22Rv1 (cell line): ENCODE data around the gene RGPD5.
"Not testable (repeated sequence)": the region's sequence is repeated elsewhere in the genome, so short reads cannot be mapped to it uniquely, and the experiment has no call there.

ENCODE experiments used
- ZFX ChIP-seq: fragments of 450-650 bp; IDR thresholded peaks from 2 replicates; pipeline ENCODE4 v1.6.1; 2017; ENCODE audit warnings: antibody characterized with exemption, borderline replicate concordance
- TF ChIP-seq, protein P1 (sequence below): fragments of 450-650 bp; IDR thresholded peaks from 2 replicates; pipeline ENCODE4 v1.5.1; 2017; ENCODE audit warnings: mild to moderate bottlenecking

DNA sequence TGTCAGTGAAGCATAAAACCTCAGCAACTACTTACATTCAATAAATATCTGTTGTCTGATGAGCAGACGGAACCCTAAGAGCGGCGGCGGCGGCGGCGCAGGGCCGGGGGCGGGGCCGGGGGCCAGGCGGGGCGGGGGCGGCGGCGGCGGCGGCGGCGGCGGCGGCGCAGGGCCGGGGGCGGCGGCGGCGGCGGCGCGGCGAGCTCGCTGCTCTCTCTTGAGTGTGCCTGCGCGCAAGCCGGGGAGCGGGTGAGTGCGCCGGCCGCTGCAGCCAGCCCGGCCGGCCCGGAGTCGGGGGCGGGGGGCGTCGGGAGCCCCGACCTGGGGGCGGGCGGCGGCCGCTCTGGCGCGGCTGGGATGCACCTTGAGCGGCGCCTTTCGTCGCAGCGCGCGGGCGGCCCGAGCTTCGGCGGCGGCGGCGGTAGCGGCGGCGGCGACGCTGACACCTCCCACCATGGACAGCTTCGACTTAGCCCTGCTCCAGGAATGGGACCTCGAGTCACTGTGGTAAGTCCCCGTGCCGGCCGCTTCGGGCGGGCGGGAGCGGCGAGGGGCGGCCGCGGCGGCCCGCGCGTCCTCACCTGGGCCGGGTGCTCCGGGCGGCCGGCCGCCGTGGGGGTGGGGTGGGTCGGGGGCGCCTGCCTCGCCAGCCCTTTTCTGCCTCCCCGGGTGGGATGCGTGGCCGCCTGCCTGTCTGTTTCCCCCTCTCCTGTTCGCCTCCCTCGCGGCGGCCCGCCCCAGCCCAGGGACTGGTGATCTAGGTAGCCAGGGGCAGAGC, 33.7 kb upstream of the RGPD5 start:
- TF ChIP-seq, protein P1, sequence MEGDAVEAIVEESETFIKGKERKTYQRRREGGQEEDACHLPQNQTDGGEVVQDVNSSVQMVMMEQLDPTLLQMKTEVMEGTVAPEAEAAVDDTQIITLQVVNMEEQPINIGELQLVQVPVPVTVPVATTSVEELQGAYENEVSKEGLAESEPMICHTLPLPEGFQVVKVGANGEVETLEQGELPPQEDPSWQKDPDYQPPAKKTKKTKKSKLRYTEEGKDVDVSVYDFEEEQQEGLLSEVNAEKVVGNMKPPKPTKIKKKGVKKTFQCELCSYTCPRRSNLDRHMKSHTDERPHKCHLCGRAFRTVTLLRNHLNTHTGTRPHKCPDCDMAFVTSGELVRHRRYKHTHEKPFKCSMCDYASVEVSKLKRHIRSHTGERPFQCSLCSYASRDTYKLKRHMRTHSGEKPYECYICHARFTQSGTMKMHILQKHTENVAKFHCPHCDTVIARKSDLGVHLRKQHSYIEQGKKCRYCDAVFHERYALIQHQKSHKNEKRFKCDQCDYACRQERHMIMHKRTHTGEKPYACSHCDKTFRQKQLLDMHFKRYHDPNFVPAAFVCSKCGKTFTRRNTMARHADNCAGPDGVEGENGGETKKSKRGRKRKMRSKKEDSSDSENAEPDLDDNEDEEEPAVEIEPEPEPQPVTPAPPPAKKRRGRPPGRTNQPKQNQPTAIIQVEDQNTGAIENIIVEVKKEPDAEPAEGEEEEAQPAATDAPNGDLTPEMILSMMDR, result not testable (repeated sequence)
- TF ChIP-seq ZFX, result not testable (repeated sequence)
